ENCODE measurements around the gene MSX1. TPM values are rescaled to one million over a fixed set of nuclear protein-coding genes. Genes with fewer than 3 reads are reported as not detected.

Gene MSX1
- polyA plus RNA-seq, 1 experiment, result 6.9 TPM

DNA sequence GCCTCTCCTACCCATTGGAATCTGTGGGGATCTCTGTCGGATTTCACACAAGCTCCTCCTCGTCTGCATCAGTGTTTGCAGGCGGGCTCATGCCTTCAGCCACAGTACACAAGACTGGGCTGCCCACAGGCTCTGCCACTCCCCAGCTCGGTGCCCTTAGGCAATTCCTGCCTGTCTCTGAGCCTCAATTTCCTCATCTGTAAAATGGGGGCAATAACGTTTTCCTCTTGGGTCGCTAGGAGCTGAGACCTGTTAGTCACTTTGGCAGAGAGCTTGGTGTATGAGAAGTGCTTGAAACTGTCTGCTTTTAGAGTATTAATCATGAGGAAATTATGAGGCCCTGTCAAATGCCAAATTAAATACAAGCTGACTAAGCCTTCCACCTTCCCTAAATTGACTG is 27.6 kb upstream of the MSX1 start:
- POLR2A ChIA-PET, result no interaction called here
- no peak overlapping the region for H3K4me3 ChIP-seq (ENCODE audit: low read depth, low read length)
- 0 out of 2 replicates have a peak, but pooled peaks cover 4% of the 10 kb centered on the region for H3K27me3 ChIP-seq (ENCODE audit: control insufficient read depth, insufficient read depth, low read length)
- no peak for DNase-seq (ENCODE audit: low read depth)
- no peak for TF ChIP-seq CTCF (IDR thresholded peaks at IDR 0.05; ENCODE audit: insufficient read depth, low read depth, low read length)
- no peaks in the 10 kb centered on the region for H3K36me3 ChIP-seq (ENCODE audit: control insufficient read depth, insufficient read depth, low read length)
- CTCF ChIA-PET, result interaction anchor here (0.6 kb wide), 1 partner anchor 335 kb away, joined by 3 read pairs; no protein-coding TSS in a partner anchor

DNA sequence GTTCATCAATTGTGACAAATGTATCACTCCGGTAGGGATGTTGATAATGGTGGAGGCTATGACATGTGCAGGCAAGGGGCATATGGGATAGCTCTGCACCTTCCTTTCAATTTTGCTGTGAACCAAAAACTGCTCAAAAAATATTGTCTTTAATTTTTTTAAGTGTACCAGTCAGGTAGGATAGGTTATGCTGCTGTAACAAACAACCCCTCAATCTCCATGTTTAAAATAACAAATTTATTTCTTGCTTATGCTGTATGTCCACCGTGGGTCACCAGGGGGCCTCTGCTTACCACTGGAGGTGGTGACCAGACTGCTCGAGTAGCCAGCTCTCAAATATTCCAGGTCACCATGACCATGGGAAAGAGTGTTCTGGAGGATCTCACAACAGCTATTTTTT is 23.4 kb upstream of the MSX1 start:
- peaks cover 2% of the 10 kb centered on the region for H3K27me3 ChIP-seq (ENCODE audit: control insufficient read depth, insufficient read depth, low read length)
- CTCF ChIA-PET, result interaction anchor here (0.7 kb wide), 1 partner anchor 307 kb away, joined by 3 read pairs; no protein-coding TSS in a partner anchor

GRCh38 chr4:4837316-4837715 is 22.1 kb upstream of the MSX1 start:
- Histone ChIP-seq H3K4me3 (ENCODE audit: low read depth, low read length) (no peak overlapping the region), H3K27me3 (ENCODE audit: control insufficient read depth, insufficient read depth, low read length) (peaks cover 2% of the 10 kb centered on the region), H3K36me3 (ENCODE audit: control insufficient read depth, insufficient read depth, low read length) (no peaks in the 10 kb centered on the region)
- ChIA-PET CTCF (interaction anchor here (0.6 kb wide), 1 partner anchor 143 kb away, joined by 4 read pairs; no protein-coding TSS in a partner anchor), POLR2A (no interaction called here)
- no peak for DNase-seq (ENCODE audit: low read depth)
- no peak for TF ChIP-seq CTCF (IDR thresholded peaks at IDR 0.05; ENCODE audit: insufficient read depth, low read depth, low read length)

More for the DNA sequence above, 23.4 kb upstream of the MSX1 start:
- Histone ChIP-seq H3K4me3 (ENCODE audit: low read depth, low read length) (no peak overlapping the region), H3K36me3 (ENCODE audit: control insufficient read depth, insufficient read depth, low read length) (no peaks in the 10 kb centered on the region)
- no peak for TF ChIP-seq CTCF (IDR thresholded peaks at IDR 0.05; ENCODE audit: insufficient read depth, low read depth, low read length)
- POLR2A ChIA-PET, result no interaction called here
- no peak for DNase-seq (ENCODE audit: low read depth)

DNA sequence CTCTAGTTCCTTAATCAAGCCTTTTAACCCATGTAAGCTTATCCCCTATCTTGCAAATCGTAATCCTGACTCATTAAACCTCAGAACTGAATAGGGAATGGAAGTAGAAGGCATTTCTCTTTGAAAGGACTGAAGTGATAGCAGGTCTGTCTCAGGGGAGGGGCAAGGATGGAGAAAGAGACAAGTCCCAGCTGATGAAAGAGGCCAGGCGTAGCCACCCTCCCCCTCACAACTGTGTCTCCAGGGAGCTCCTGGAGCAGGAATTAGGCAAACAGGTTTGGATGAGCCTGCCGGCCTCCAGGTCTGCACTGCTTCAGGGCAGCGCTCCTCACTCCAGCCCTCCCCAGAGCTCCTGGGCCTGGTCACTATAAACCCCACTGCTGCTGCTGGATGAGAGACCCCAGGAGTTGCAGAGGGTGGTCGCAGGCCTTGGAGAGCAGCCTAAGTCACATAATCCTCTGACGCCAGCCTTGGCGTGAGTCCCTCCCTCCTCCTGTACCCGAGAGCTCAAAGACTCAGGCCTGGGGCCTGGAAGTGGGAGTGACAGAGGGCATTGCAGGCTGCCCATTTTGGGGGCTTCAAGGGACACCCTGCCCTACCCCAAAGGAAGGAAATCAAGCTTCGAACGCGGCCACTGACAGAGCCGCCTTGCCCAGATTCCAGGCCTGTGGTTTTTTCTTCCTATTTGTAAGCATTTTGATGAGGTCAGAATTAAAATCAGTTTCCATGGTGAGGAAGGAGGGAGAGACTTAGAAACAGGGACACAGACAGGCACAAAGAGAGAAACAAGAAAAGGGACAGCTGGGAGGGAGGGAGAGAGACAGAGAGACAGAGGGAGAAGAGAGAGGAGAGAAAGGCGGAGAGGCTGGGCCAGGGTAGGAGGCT is 21.2 kb upstream of the MSX1 start:
- Histone ChIP-seq H3K27me3 (ENCODE audit: control insufficient read depth, insufficient read depth, low read length) (peaks cover 5% of the 10 kb centered on the region), H3K36me3 (ENCODE audit: control insufficient read depth, insufficient read depth, low read length) (no peaks in the 10 kb centered on the region), H3K4me3 (ENCODE audit: low read depth, low read length) (no peak overlapping the region)
- DNase-seq (ENCODE audit: low read depth), result no peak
- TF ChIP-seq CTCF (IDR thresholded peaks at IDR 0.05; ENCODE audit: insufficient read depth, low read depth, low read length), result no peak
- CTCF ChIA-PET, result interaction anchor here (1.4 kb wide), 1 partner anchor 11 kb away, joined by 3 read pairs; no protein-coding TSS in a partner anchor
- POLR2A ChIA-PET, result no interaction called here

DNA sequence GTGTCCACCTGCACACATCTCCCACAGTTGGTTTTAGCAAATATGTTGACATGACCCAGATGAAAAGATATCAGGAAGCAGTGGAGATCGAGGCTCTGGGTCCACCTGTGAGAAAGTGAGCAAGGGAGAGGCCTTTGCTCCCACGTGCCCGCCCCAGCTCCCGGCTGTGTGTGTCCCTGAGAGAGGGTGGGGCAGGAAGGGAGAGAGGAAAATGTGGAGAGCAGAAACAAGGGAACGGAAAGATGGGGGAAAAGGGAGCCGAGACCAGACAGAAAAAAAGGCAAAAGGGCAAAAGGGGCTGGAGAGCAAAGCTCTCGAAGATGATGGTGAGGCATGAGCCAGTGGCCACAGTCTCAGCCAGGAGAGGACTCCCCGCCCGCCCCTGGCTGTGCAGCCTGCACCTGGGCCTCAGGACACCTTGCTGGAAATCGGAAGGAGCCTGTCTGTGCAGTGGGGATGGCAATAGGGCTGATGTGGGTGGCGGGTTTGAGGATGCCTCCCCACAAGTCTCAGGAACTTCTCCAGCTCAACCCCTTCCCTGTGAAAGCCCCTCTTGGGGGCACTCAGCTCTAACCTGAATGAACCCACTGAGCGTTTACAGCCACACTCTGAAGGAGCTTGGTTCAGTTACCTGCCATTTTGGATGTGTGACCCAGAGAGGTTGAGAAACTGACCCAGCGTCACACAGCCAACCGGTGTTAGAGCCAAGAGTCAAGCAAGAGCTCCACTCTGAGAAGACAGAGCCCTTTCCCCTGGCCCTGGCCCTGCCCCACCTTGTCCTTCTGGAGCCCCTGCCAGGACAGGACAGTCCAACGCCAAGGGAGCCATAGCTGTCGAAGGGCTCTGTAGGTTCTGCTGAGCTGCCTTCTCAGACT is 20.3 kb upstream of the MSX1 start:
- CTCF ChIA-PET, result interaction anchor here (1.4 kb wide), 1 partner anchor 11 kb away, joined by 3 read pairs; no protein-coding TSS in a partner anchor
- POLR2A ChIA-PET, result no interaction called here
- Histone ChIP-seq H3K36me3 (ENCODE audit: control insufficient read depth, insufficient read depth, low read length) (no peaks in the 10 kb centered on the region), H3K27me3 (ENCODE audit: control insufficient read depth, insufficient read depth, low read length) (peaks cover 5% of the 10 kb centered on the region), H3K4me3 (ENCODE audit: low read depth, low read length) (no peak overlapping the region)
- TF ChIP-seq CTCF (IDR thresholded peaks at IDR 0.05; ENCODE audit: insufficient read depth, low read depth, low read length), result no peak
- DNase-seq (ENCODE audit: low read depth), result no peak

All from BJ (cell line).